Astrocyte of the hippocampus (primary cell): ENCODE measurements around the gene MAPRE3.
A peak's percentile ranks its signal among the peaks of the same experiment; 100 is the strongest.

Experiments used
- DNase-seq: peaks from one replicate; pipeline ENCODE4 v3.0.0; 2011; ENCODE audit warnings: low read depth, low spot score

Gene MAPRE3

GRCh38 chr2:26983746-26984145 lies 13.3 kb downstream of the MAPRE3 start:
- DNase-seq: no peak

DNA sequence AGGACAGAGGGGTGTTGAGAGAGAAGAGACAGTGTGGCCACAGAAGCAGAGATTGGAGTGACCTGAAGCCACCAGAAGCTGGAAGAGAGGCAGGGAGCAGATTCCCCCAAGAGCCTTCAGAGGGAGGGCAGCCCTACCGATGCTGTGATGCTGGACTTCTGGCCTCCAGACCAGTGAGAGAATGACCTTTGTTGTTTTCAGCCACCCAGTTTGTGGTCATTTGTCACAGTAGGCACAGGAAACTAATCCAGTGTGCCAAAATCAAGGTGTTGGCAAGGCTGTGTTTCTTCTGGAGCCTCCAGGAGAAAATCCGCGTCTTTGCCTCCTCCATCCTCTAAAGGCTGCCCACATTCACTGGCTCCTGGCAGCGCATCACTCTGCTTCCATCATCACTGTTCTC lies 15.4 kb downstream of the MAPRE3 start:
- DNase-seq: no peak

DNA sequence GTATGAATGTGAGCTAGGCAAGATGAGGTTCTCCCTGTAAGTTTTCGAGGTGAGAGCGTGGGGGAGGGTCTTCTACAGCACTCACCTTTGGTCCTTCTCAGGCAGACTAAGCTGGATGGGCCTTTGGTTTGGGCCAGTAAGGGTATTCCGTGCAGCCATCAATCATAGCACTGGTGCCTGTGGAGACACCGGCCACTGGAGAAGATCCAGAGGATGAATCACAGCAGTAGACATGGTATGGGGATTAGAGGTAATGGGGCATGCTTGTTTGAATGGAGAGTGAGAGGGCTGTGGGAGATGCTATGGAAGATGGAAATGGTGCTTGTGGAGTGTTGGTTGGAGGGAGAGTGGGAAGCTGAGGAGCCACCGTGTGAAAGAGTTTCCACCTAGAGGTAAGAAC lies 16.1 kb downstream of the MAPRE3 start:
- no peak for DNase-seq

- peak; percentile 78 for DNase-seq
Measured at GRCh38 chr2:26988058-26988860, 17.8 kb downstream of the MAPRE3 start.

GRCh38 chr2:26989156-26989555 lies 18.7 kb downstream of the MAPRE3 start:
- DNase-seq: peak; percentile 69

DNA sequence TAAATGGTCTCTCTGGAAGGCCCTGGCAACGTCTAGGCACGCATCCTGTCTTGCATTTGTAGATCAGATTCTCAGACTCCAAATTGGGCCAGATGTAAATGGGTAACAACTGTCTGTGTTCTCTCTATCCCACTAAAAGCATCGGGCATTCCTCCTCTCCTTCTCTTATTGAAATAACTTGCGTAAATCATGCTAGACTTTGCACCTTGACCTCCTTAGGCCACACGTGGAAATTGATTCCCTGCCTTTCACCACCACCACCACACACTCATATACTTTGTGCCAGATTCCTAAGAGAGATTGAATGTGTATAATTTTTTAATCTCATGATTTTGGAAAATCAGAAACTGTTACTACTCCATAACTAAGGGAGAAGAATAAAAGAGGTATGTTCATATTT lies 21.3 kb downstream of the MAPRE3 start:
- no peak for DNase-seq

- no peak for DNase-seq
Measured at GRCh38 chr2:26993768-26994167, 23.3 kb downstream of the MAPRE3 start.

DNA sequence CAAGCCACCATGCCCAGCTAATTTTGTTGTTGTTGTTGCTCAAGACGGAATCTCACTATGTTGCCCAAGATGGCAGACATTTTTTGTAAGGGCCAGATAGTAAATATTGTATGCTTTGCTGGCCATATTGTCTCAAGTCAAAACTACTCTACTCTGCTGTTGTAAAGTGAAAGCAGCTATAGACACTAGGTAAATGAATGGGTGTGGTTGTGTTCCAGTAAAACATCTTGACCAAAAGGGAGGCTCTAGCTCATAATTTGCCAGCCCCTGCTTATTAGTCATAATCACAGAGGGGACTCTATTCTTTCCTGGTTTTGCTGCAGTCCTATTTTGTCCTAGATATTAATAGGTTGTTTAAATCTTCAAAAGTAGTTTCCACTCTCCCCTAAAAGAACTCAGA lies 24.5 kb downstream of the MAPRE3 start:
- DNase-seq: no peak

DNA sequence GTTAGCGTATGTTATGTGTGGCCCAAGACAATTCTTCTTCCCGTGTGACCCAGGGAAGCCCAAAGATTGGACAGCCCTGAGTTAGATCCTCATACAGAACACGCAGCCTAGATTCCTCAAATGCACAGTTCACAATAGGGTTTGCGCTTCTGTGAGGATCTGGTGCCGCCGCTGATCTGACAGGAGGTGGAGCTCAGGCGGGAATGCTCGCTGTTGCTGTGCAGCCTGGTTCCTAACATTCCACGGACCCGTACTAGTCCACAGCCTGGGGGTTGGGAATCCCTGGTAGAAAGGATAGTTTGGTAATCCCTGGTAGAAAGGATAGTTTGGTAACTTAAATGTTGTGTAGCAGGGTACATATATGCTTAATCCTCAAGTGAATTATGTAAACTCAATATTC lies 27.0 kb downstream of the MAPRE3 start:
- DNase-seq: no peak

DNA sequence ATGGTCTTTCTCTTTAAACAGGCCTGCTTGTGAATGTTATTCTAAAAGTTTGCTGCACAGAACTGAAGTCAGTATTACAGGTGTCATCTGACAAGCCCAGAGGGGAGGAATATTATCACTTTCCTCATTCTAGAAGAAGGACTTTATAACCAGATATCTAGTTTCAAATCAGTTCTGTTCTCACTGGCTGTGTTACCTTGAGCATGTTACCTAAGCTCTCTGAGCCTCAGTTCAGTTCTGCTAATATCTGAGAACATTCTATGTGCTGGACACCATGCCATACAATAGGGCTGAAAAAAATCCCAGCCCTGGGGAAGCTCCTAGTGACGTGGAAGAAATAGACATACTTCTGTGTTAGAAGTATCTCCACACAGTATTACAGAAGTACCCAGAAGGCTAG lies 27.9 kb downstream of the MAPRE3 start:
- DNase-seq: no peak

GRCh38 chr2:27000228-27000627 lies 29.8 kb downstream of the MAPRE3 start:
- no peak for DNase-seq

- DNase-seq: no peak
Measured at GRCh38 chr2:27000995-27001394, 30.6 kb downstream of the MAPRE3 start.

GRCh38 chr2:27001950-27002349 lies 31.5 kb downstream of the MAPRE3 start:
- no peak for DNase-seq

- no peak for DNase-seq
Measured at GRCh38 chr2:27003007-27003406, 32.6 kb downstream of the MAPRE3 start.

DNA sequence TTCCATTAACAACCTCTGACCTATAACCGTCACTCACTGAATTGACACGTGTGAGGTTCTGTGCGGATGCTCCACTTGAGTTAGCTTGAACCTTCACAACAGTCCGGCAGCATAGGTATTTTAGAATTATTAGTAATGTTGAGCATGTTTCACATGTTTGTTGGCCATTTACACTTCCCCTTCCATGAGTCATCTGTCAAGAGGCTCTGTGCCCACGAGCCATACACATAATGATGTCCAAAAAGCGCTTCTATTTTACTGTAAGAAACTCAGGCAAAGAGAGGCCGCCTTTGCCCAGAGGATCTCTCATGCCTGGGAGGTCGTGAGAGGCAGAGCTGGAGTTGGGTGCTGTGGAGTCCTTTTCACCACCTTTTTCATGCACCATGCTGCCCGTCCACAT lies 33.4 kb downstream of the MAPRE3 start:
- DNase-seq: peak; percentile 66

GRCh38 chr2:27006602-27007415 lies 36.4 kb downstream of the MAPRE3 start:
- DNase-seq: no peak

- no peak for DNase-seq
Measured at GRCh38 chr2:27007416-27008374, 37.3 kb downstream of the MAPRE3 start.

- no peak for DNase-seq
Measured at GRCh38 chr2:27008678-27009077, 38.2 kb downstream of the MAPRE3 start.

- no peak for DNase-seq
Measured at GRCh38 chr2:27009083-27009482, 38.6 kb downstream of the MAPRE3 start.

- no peak for DNase-seq
Measured at GRCh38 chr2:27009716-27010115, 39.3 kb downstream of the MAPRE3 start.

DNA sequence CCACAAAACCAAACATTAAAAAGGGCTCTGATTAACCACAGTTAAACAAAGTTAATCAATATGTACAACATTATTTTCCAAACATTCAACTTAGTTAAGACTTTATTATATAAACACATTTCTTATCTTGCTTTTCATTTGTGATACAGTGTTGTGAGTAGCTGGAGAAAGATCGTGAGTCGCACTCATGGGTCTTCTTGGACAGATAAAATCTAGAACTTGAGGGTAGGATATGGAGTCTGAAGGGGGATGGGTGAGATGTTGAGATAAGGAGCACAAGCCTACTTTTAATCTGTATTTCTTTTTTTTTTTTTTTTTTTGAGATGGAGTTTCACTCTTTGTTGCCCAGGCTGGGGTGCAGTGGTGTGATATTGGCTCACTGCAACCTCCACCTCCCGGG lies 39.7 kb downstream of the MAPRE3 start:
- no peak for DNase-seq

DNA sequence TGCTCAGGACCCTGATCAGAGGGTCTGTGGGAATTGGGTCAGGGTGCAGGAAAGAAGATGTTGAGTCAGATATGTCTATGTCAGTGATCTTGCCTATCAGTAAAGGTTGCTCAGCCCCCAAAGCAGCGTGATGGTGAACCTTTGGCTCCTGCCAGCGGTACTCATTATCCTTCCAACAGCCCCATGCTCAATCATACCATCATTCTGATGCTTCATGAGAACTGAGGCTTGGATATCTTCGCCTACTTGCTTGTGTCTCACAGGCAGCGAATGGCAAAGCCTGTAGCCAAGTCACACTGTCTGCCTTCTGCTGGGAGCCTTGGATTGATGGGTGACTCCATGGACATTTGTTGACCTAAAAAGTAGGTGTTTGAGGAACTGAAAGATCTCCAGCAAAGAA lies 43.3 kb downstream of the MAPRE3 start:
- DNase-seq: no peak
